ENCODE data around the gene FKBP2. TPM values are rescaled to one million over a fixed set of nuclear protein-coding genes. Genes with fewer than 3 reads are reported as not detected.

The FKBP2 gene
- total and polyA plus RNA-seq, 8 donors, result 15.2 to 257 (median 57.6) TPM

- Histone ChIP-seq H3K27me3 (no peaks in the 10 kb centered on the region), H3K27ac (peak overlapping the region; percentile 94 to 100 (median 99)), H3K9me3 (no peaks in the 10 kb centered on the region), H3K4me1 (peaks cover 55 to 89% (median 84%) of the 10 kb centered on the region in 4 donors), H3K4me3 (peak overlapping the region; percentile 83 to 96 (median 90)), H3K36me3 (peaks cover 30 to 48% (median 36%) of the 10 kb centered on the region in 4 donors)
- peak; percentile 100 for DNase-seq
- TF ChIP-seq POLR2AphosphoS5 (IDR thresholded peaks at IDR 0.05), result no peak
- no peak for TF ChIP-seq POLR2A (IDR thresholded peaks at IDR 0.05)
- TF ChIP-seq CTCF (IDR thresholded peaks at IDR 0.05), result no peak
- TF ChIP-seq EP300 (IDR thresholded peaks at IDR 0.05), result no peak
- intact Hi-C loops (cut with DNase I; ENCODE audit: low total_unique reads), result no loop called here
- WGBS, 5 donors, result 0 to 3% (median 1%) methylated on average over 4 to 24 of the region's 24 CpGs
Observed at GRCh38 chr11:64241241-64241490, 271 bp downstream of the FKBP2 start.

GRCh38 chr11:64241491-64242374 is 838 bp downstream of the FKBP2 start:
- TF ChIP-seq POLR2AphosphoS5 (IDR thresholded peaks at IDR 0.05) (peak in 2 of 3 donors; percentile 58 to 80), EP300 (IDR thresholded peaks at IDR 0.05) (no peak)
- Histone ChIP-seq H3K36me3 (peaks cover 30 to 45% (median 36%) of the 10 kb centered on the region in 4 donors), H3K27ac (peak overlapping the region; percentile 94 to 100 (median 99)), H3K4me3 (peak overlapping the region; percentile 83 to 96 (median 90)), H3K4me1 (peaks cover 55 to 84% (median 79%) of the 10 kb centered on the region in 4 donors), H3K9me3 (no peaks in the 10 kb centered on the region), H3K27me3 (no peaks in the 10 kb centered on the region)
- intact Hi-C loops (cut with DNase I; ENCODE audit: low total_unique reads), result no loop called here
- 0 to 1% (median 0%) methylated on average over 36 to 63 of the region's 63 CpGs for WGBS, 5 donors
- peak in 1 of 2 donors; percentile 83 for DNase-seq

GRCh38 chr11:64243236-64243854 is 2.5 kb downstream of the FKBP2 start:
- Histone ChIP-seq H3K27me3 (no peaks in the 10 kb centered on the region), H3K27ac (peak overlapping the region in 4 of 5 donors; percentile 94 to 100 (median 100)), H3K4me1 (peaks cover 47 to 82% (median 76%) of the 10 kb centered on the region in 4 donors), H3K36me3 (peaks cover 20 to 29% (median 23%) of the 10 kb centered on the region in 4 donors), H3K9me3 (no peaks in the 10 kb centered on the region), H3K4me3 (peak overlapping the region in 1 of 4 donors; percentile 83)
- intact Hi-C loops (cut with DNase I; ENCODE audit: low total_unique reads), result no loop called here
- 75 to 82% (median 81%) methylated on average over 5 to 8 of the region's 8 CpGs for WGBS, 5 donors
- TF ChIP-seq POLR2AphosphoS5 (IDR thresholded peaks at IDR 0.05), result no peak
- no peak for TF ChIP-seq POLR2A (IDR thresholded peaks at IDR 0.05)
- no peak for DNase-seq

GRCh38 chr11:64244107-64244506 is 3.2 kb downstream of the FKBP2 start:
- intact Hi-C loops (cut with DNase I; ENCODE audit: low total_unique reads), result no loop called here
- H3K4me1 ChIP-seq, result peaks cover 40 to 75% (median 69%) of the 10 kb centered on the region in 4 donors
- no peaks in the 10 kb centered on the region for H3K27me3 ChIP-seq
- 41 to 65% (median 48%) methylated on average over 5 of the region's 5 CpGs for WGBS, 5 donors
- peaks cover 14 to 21% (median 16%) of the 10 kb centered on the region in 4 donors for H3K36me3 ChIP-seq
- no peak overlapping the region for H3K4me3 ChIP-seq
- no peaks in the 10 kb centered on the region for H3K9me3 ChIP-seq
- no peak for TF ChIP-seq CTCF (IDR thresholded peaks at IDR 0.05)
- no peak for TF ChIP-seq POLR2A (IDR thresholded peaks at IDR 0.05)
- TF ChIP-seq EP300 (IDR thresholded peaks at IDR 0.05), result no peak
- TF ChIP-seq POLR2AphosphoS5 (IDR thresholded peaks at IDR 0.05), result no peak
- H3K27ac ChIP-seq, result peak overlapping the region in 1 of 5 donors; percentile 22
- DNase-seq, result no peak

- intact Hi-C loops (cut with DNase I; ENCODE audit: low total_unique reads), result no loop called here
- H3K4me1 ChIP-seq, result peaks cover 33 to 66% (median 60%) of the 10 kb centered on the region in 4 donors
- H3K27me3 ChIP-seq, result no peaks in the 10 kb centered on the region
- no peak for TF ChIP-seq POLR2A (IDR thresholded peaks at IDR 0.05)
- no peak for TF ChIP-seq CTCF (IDR thresholded peaks at IDR 0.05)
- no peak for TF ChIP-seq POLR2AphosphoS5 (IDR thresholded peaks at IDR 0.05)
- no peak for TF ChIP-seq EP300 (IDR thresholded peaks at IDR 0.05)
- no peaks in the 10 kb centered on the region for H3K9me3 ChIP-seq
- peak overlapping the region; percentile 69 to 85 (median 74) for H3K4me3 ChIP-seq
- peak overlapping the region; percentile 76 to 93 (median 86) for H3K27ac ChIP-seq
- peaks cover 14 to 18% (median 15%) of the 10 kb centered on the region in 4 donors for H3K36me3 ChIP-seq
- WGBS, 5 donors, result 15 to 30% (median 24%) methylated on average over 2 to 6 of the region's 6 CpGs
- DNase-seq, result no peak
Observed at GRCh38 chr11:64244966-64245365, 4.1 kb downstream of the FKBP2 start.
